HEK293 (cell line): ENCODE results near the gene FMN1.

ENCODE experiments used
- CTCF ChIA-PET: fragments of 350-600 bp; formaldehyde crosslinking; extraction: SDS; loops from one replicate; lab custom pipeline; 2021; ENCODE audit warnings: antibody characterized with exemption; lab: Yijun Ruan, JAX
- POLR2A ChIA-PET: fragments of 300-600 bp; formaldehyde crosslinking; extraction: SDS; loops from one replicate; lab custom pipeline; 2020; ENCODE audit warnings: antibody characterized with exemption, inconsistent platforms; lab: Yijun Ruan, JAX
- H3K27ac ChIP-seq: fragments of 200-500 bp; sonication (Bioruptor generic); 2 replicates; pipeline ENCODE4 v1.5.1; 2014; ENCODE audit warnings: low read depth, low read length, control low read depth, inconsistent platforms; ENCODE audit errors: extremely low read depth
- H3K36me3 ChIP-seq, 2 experiments: fragments of 200-500 bp in 1 of 2; sonication (Bioruptor generic) in 1 of 2; 1 replicate in 1 of 2; 2 replicates in 1 of 2; pipeline ENCODE4 v1.5.1; 2014 to 2017; ENCODE audit warnings: inconsistent platforms in 2 of 2, low read length in 2 of 2; ENCODE audit not compliant: control insufficient read depth in 2 of 2, insufficient read depth in 1 of 2
- H3K4me1 ChIP-seq: fragments of 200-500 bp; sonication (Bioruptor generic); 2 replicates; pipeline ENCODE4 v1.5.1; 2014; ENCODE audit warnings: mild to moderate bottlenecking, low read length, inconsistent platforms; ENCODE audit not compliant: control insufficient read depth, insufficient read depth
- H3K4me3 ChIP-seq: 2 replicates; pipeline ENCODE4 v1.5.1; 2011; ENCODE audit warnings: low read depth, mild to moderate bottlenecking, control low read depth, low read length, moderate library complexity
- H3K9me3 ChIP-seq: fragments of 200-500 bp; sonication (Bioruptor generic); 2 replicates; pipeline ENCODE4 v1.5.1; 2014; ENCODE audit warnings: low read depth, low read length, inconsistent platforms; ENCODE audit not compliant: control insufficient read depth, insufficient read depth
- HOXA7 ChIP-seq: sonication (generic); formaldehyde crosslinking; IDR thresholded peaks from 2 replicates; pipeline ENCODE4 v1.8.1; 2022; ENCODE audit warnings: missing genetic modification reagents, borderline replicate concordance
- KLF9 ChIP-seq: fragments of 450-650 bp; formaldehyde crosslinking; IDR thresholded peaks from 2 replicates; pipeline ENCODE4 v1.5.1; 2016; ENCODE audit warnings: missing biosample characterization, missing genetic modification characterization, low read depth
- MYNN ChIP-seq: fragments of 450-650 bp; formaldehyde crosslinking; IDR thresholded peaks from 2 replicates; pipeline ENCODE4 v1.5.1; 2016; ENCODE audit warnings: missing biosample characterization, missing genetic modification characterization, borderline replicate concordance
- OSR2 ChIP-seq: fragments of 450-650 bp; formaldehyde crosslinking; IDR thresholded peaks from 2 replicates; pipeline ENCODE4 v1.5.1; 2016; ENCODE audit warnings: missing biosample characterization, missing genetic modification characterization
- PRDM2 ChIP-seq: fragments of 450-650 bp; formaldehyde crosslinking; IDR thresholded peaks from 2 replicates; pipeline ENCODE4 v1.5.1; 2016; ENCODE audit warnings: missing biosample characterization, missing genetic modification characterization, borderline replicate concordance
- ZIC2 ChIP-seq: fragments of 450-650 bp; formaldehyde crosslinking; IDR thresholded peaks from 2 replicates; pipeline ENCODE4 v1.5.1; 2016; ENCODE audit warnings: missing biosample characterization, missing genetic modification characterization
- ZNF157 ChIP-seq: fragments of 450-650 bp; formaldehyde crosslinking; IDR thresholded peaks from 2 replicates; pipeline ENCODE4 v1.5.1; 2016; ENCODE audit warnings: missing biosample characterization, missing genetic modification characterization
- ZNF214 ChIP-seq: fragments of 450-650 bp; formaldehyde crosslinking; IDR thresholded peaks from 2 replicates; pipeline ENCODE4 v1.5.1; 2017; ENCODE audit warnings: missing biosample characterization, mild to moderate bottlenecking, missing genetic modification characterization, borderline replicate concordance
- ZNF24 ChIP-seq: fragments of 450-650 bp; formaldehyde crosslinking; IDR thresholded peaks from 2 replicates; pipeline ENCODE4 v1.5.1; 2016; ENCODE audit warnings: missing biosample characterization, missing genetic modification characterization
- ZNF292 ChIP-seq: fragments of 450-650 bp; formaldehyde crosslinking; IDR thresholded peaks from 2 replicates; pipeline ENCODE4 v1.5.1; 2016; ENCODE audit warnings: low read depth, missing biosample characterization, missing genetic modification characterization, borderline replicate concordance
- ZNF449 ChIP-seq: fragments of 450-650 bp; formaldehyde crosslinking; IDR thresholded peaks from 2 replicates; pipeline ENCODE4 v1.5.1; 2017; ENCODE audit warnings: missing biosample characterization, mild to moderate bottlenecking, missing genetic modification characterization, moderate library complexity
- ZNF48 ChIP-seq: fragments of 450-650 bp; formaldehyde crosslinking; IDR thresholded peaks from 2 replicates; pipeline ENCODE4 v1.5.1; 2016; ENCODE audit warnings: missing biosample characterization, missing genetic modification characterization
- ZNF645 ChIP-seq: fragments of 450-650 bp; formaldehyde crosslinking; IDR thresholded peaks from 2 replicates; pipeline ENCODE4; 2016; ENCODE audit warnings: missing biosample characterization, missing genetic modification characterization
- ZNF701 ChIP-seq: fragments of 450-650 bp; formaldehyde crosslinking; IDR thresholded peaks from 2 replicates; pipeline ENCODE4 v1.5.1; 2016; ENCODE audit warnings: missing biosample characterization, missing genetic modification characterization
- ZNF747 ChIP-seq: fragments of 450-650 bp; formaldehyde crosslinking; IDR thresholded peaks from 2 replicates; pipeline ENCODE4 v1.5.1; 2016; ENCODE audit warnings: missing biosample characterization, missing genetic modification characterization
- ZNF843 ChIP-seq: fragments of 450-650 bp; formaldehyde crosslinking; IDR thresholded peaks from 2 replicates; pipeline ENCODE4 v1.5.1; 2016; ENCODE audit warnings: missing biosample characterization, missing genetic modification characterization
- ZSCAN16 ChIP-seq: fragments of 450-650 bp; formaldehyde crosslinking; IDR thresholded peaks from 2 replicates; pipeline ENCODE4 v1.5.1; 2016; ENCODE audit warnings: missing biosample characterization, missing genetic modification characterization
- ZSCAN4 ChIP-seq: fragments of 450-650 bp; formaldehyde crosslinking; IDR thresholded peaks from 2 replicates; pipeline ENCODE4 v1.5.1; 2017; ENCODE audit warnings: missing biosample characterization, missing genetic modification characterization

The FMN1 gene

GRCh38 chr15:32830241-32830640 is 364.3 kb downstream of the FMN1 start (continued):
- TF ChIP-seq PRDM2 (no peak), MYNN (tag by site-specific recombination) (no peak), ZNF747 (no peak), HOXA7 (CRISPR knock-in tag) (no peak), ZNF157 (tag by site-specific recombination) (no peak), ZSCAN16 (no peak), ZNF292 (tag by site-specific recombination) (no peak)

- H3K36me3 ChIP-seq = no peaks in the 10 kb centered on the region
- no peak for TF ChIP-seq ZNF24 (tag by site-specific recombination)
- no peak overlapping the region for H3K4me3 ChIP-seq
- H3K9me3 ChIP-seq = no peaks in the 10 kb centered on the region
- H3K4me1 ChIP-seq = peaks cover 24% of the 10 kb centered on the region
- ChIA-PET CTCF (interaction anchor here (1.1 kb wide), 1 partner anchor 14 kb away, joined by 6 read pairs; no protein-coding TSS in a partner anchor), POLR2A (no interaction called here)
- no peak overlapping the region for H3K27ac ChIP-seq
Observed at GRCh38 chr15:32829436-32829835, 365.1 kb downstream of the FMN1 start.

- Histone ChIP-seq H3K27ac (no peak overlapping the region), H3K4me1 (peaks cover 24% of the 10 kb centered on the region), H3K36me3 (no peaks in the 10 kb centered on the region), H3K4me3 (no peak overlapping the region), H3K9me3 (no peaks in the 10 kb centered on the region)
- ChIA-PET CTCF (interaction anchor here (0.5 to 1.7 kb wide), 4 partner anchors 15 to 165 kb away, joined by 3 to 6 read pairs (median 4); no protein-coding TSS in a partner anchor), POLR2A (no interaction called here)
- no peak for TF ChIP-seq ZNF214 (tag by site-specific recombination)
- TF ChIP-seq ZSCAN4 = no peak
- peak; percentile 57; the same call in 1 of the 2 replicates for TF ChIP-seq ZNF449 (tag by site-specific recombination)
- TF ChIP-seq KLF9 (tag by site-specific recombination) = no peak
- peak; percentile 71; the same call in 1 of the 2 replicates for TF ChIP-seq OSR2 (tag by site-specific recombination)
- no peak for TF ChIP-seq ZIC2 (tag by site-specific recombination)
- TF ChIP-seq ZNF701 (tag by site-specific recombination) = no peak
- 0 out of 2 replicates have a peak, but pooled peaks have one; percentile 15 for TF ChIP-seq ZNF843
- no peak for TF ChIP-seq ZNF645 (tag by site-specific recombination)
- no peak for TF ChIP-seq ZNF48 (tag by site-specific recombination)
Observed at GRCh38 chr15:32828507-32829186, 365.9 kb downstream of the FMN1 start.
